Hepatocyte (in vitro differentiated cells): Measurements from ENCODE around the gene ALDH2.

Source experiments
- CTCF ChIP-seq: fragments of 200-600 bp; sonication (generic); IDR thresholded peaks from 2 replicates; pipeline ENCODE4 v1.5.1; 2016; ENCODE audit warnings: antibody characterized with exemption, mild to moderate bottlenecking; ENCODE audit not compliant: poor library complexity
- EZH2phosphoT487 ChIP-seq: fragments of 200-600 bp; sonication (generic); IDR thresholded peaks from one replicate; pipeline ENCODE4 v1.6.1; 2018; ENCODE audit warnings: antibody characterized with exemption, mild to moderate bottlenecking, low read depth, moderate library complexity; ENCODE audit not compliant: unreplicated experiment, severe bottlenecking

DNA sequence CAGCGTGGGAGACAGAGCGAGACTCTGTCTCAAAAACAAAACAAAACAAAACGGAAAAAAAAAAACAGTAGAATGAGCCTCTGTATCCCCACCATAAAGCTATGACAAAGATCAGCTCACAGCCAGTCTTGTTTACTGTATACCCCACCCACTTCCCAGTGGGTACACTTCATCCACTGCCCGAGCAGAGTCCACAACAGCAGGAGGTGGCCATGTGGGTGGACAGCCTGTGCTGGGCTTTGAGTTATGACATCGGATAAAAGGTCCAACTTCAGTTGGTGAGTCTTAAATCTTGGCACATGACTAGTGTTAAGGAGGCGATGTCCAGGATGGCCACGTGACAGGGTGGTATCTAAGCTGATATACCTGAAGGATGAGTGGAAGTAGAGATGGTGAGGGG is 40.5 kb downstream of the ALDH2 start:
- TF ChIP-seq CTCF (no peak), EZH2phosphoT487 (no peak)
